DMS79 treated with DMSO at 0.1 percent for 48 hours (cell line): ENCODE results near the gene PPIE.

Source experiments
- DNase-seq: peaks from one replicate; lab custom pipeline; 2025; lab: John Stamatoyannopoulos, UW

Gene PPIE

GRCh38 chr1:39805385-39805784 lies 66.7 kb downstream of the PPIE start:
- no peak for DNase-seq

- no peak for DNase-seq
Measured at GRCh38 chr1:39808784-39809517, 70.3 kb downstream of the PPIE start.

- no peak for DNase-seq
Measured at GRCh38 chr1:39812913-39813312, 74.2 kb downstream of the PPIE start.
